GM12892 (cell line): Measurements from ENCODE around the gene RIC3.

Source experiments
- POLR2A ChIP-seq: IDR thresholded peaks from 2 replicates; pipeline ENCODE4 v1.6.1; 2011; ENCODE audit warnings: low read depth, low read length, control low read depth
- POLR2AphosphoS5 ChIP-seq: IDR thresholded peaks from 2 replicates; pipeline ENCODE4 v1.6.1; 2011; ENCODE audit warnings: low read depth, low read length, control low read depth

- TF ChIP-seq POLR2A = no peak
- TF ChIP-seq POLR2AphosphoS5 = no peak
Observed at GRCh38 chr11:8082391-8083087, 86.3 kb downstream of the RIC3 start.
